ENCODE measurements around the gene SEC24D.
"Not testable (repeated sequence)": the region's sequence is repeated elsewhere in the genome, so short reads cannot be mapped to it uniquely, and the experiment has no call there.

The SEC24D gene

GRCh38 chr4:118803253-118803652 lies 32.7 kb downstream of the SEC24D start:
- DNase-seq: no peak

GRCh38 chr4:118801895-118802575 lies 33.9 kb downstream of the SEC24D start:
- no peak for DNase-seq

- no peak for DNase-seq
Observed at GRCh38 chr4:118799231-118799942, 36.5 kb downstream of the SEC24D start.

- DNase-seq: no peak
Observed at GRCh38 chr4:118798658-118799057, 37.3 kb downstream of the SEC24D start.

- DNase-seq: no peak
Observed at GRCh38 chr4:118797558-118798142, 38.3 kb downstream of the SEC24D start.

GRCh38 chr4:118791690-118792446 lies 44.1 kb downstream of the SEC24D start:
- DNase-seq: not testable (repeated sequence)

GRCh38 chr4:118790544-118790943 lies 45.4 kb downstream of the SEC24D start:
- no peak for DNase-seq

- DNase-seq: no peak
Observed at GRCh38 chr4:118788911-118789310, 47.0 kb downstream of the SEC24D start.

GRCh38 chr4:118787844-118788380 lies 48.0 kb downstream of the SEC24D start:
- DNase-seq: no peak

- no peak for DNase-seq
Observed at GRCh38 chr4:118784776-118785175, 51.1 kb downstream of the SEC24D start.

GRCh38 chr4:118783887-118784286 lies 52.0 kb downstream of the SEC24D start:
- no peak for DNase-seq

GRCh38 chr4:118782886-118783285 lies 53.0 kb downstream of the SEC24D start:
- not testable (repeated sequence) for DNase-seq

- not testable (repeated sequence) for DNase-seq
Observed at GRCh38 chr4:118777649-118778048, 58.3 kb downstream of the SEC24D start.

GRCh38 chr4:118776955-118777640 lies 58.8 kb downstream of the SEC24D start:
- DNase-seq: not testable (repeated sequence)

- DNase-seq: no peak
Observed at GRCh38 chr4:118776157-118776954, 59.6 kb downstream of the SEC24D start.

- no peak for DNase-seq
Observed at GRCh38 chr4:118775405-118775804, 60.5 kb downstream of the SEC24D start.

GRCh38 chr4:118774989-118775388 lies 60.9 kb downstream of the SEC24D start:
- DNase-seq: no peak

GRCh38 chr4:118774321-118774720 lies 61.6 kb downstream of the SEC24D start:
- DNase-seq: no peak

- DNase-seq: no peak
Observed at GRCh38 chr4:118773429-118773792, 62.5 kb downstream of the SEC24D start.

- DNase-seq: no peak
Observed at GRCh38 chr4:118772767-118773428, 63.0 kb downstream of the SEC24D start.
